Inflammatory macrophage treated with lipopolysaccharide for 4 hours (primary cell): ENCODE results near the gene SMAD6.
A peak's percentile ranks its signal among the peaks of the same experiment; 100 is the strongest.

Experiments
- DNase-seq: peaks from one replicate; pipeline ENCODE4 v3.0.0-alpha.2; 2020

SMAD6 gene

DNA sequence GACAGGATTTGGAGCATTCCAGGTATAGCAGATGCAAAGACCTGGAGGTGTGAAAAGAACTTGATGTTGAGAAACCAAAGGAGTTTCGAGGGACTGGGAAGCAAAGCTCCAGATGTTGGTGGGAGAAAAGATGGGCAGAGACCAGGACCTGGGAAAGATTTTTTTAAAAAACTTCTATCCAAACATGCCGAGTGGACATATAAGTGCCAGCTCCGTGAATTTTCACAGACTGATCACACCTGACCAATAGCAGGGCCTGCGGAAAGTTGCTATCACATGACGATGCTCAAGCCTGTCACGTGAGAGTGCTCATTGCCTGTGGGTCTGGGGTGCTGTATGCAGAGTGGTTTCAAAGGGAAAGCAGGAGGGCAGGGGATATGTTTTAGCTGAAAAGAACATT, 19.9 kb downstream of the SMAD6 start:
- DNase-seq: no peak

DNA sequence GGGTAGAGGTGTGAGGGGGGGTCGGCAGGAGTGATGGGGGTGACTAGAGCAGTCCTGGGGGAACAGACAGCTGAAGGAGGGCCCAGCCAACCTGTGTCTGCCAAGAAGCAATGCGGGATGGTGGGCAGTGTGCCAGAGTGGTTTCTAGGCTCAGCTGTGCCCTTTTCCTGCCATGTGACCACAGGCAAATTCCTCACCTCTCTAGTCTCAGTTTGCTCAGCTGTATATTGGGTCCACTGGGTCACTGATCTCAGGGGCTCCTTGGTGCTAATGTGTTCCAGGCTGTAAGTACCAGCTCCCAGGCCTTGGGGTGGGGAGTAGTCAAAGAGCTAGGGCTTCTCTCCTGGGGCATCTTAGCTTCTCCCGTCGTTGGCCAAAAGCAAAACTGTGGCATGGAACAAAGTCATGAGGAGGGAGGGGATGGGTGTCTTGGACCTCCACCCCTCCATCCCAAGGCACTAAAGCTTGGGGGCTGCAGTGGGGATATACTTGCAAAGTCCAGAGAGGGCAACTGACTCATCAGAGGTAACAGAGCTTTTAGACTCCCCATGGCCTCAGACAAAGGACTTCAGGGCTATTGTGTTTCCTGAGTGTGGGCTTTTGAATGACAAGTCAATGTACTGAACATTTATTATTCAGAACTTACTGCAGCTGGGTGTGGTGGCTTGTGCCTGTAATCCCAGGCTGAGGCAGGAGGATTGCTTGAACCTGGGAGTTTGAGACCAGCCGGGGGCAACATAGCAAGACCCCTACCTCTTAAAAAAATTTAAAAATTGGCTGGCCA, 20.9 kb downstream of the SMAD6 start:
- no peak for DNase-seq

DNA sequence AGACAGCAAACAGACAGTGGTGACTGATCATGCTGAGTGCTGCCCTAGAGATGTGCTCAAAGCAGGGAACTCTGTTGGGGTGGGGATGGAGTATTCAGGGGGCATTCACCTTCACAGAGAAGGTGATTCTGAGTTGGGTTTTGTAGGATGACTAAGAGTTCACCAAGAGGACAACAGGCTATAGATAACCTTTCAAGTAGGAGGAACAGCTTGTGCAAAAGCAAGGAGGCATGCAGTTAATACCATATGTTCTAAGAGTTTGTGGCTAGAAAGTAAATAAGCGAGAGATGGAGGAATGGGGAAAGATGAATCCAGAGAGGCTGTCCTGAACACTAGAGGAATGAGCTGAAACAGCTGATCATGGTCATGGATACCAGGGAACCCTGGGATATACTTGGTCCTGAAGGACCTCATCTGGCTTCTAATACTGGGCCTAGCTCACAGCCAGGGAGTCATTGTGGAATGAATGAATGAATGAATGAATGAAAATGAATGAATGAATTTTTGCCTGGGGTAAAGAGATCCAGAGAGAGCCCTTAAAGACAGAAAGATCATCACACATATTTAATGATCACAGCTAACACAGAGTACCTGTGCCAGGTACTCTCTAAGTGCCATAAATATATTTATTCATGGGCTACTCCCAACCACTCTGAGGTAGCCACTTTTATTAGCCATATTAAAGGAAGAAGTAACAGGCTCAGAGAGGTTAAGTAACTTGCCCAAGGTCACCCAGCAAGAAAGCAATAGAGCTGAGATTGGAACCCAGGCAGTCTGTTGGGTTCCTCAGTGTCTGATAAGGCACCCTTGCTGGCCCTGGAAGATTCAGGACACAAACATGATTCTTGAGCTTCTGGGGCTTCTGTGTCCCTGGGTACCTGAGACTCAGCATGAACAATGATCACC, 22.0 kb downstream of the SMAD6 start:
- no peak for DNase-seq

DNA sequence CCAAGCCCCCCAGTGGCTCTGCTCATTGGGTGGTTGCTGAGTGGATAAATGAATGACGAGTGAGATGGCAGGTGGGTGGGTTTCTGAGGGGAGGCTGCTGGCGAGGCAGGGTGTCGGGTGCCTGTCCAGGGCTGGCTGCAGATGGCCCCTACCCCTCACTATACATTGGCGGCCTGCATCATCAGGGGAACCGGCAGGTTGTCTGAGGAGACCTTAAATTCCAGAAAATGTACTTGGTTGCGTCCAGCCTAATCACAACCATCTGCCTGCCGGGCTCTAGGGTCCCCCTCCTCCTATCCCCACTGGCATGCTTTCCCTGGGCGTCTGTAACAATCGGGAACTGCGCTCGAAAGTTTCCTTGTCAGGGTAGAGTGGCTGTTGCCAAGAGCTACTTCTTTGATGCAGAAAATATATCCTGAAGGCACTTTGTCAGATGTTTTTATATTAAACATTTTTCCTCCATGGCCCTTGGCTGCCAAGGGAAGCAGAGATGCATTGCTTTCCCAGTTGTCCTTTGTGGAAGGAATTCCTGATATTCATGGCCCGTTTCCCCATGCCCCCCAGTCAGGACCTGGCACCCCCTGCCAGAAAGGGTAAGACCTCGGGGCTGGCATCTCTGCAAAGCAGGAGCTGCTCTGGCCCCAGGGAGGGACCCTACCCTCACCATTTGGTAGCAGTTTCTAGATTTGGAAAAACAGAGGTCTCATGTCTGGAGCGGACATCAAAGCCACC, 22.9 kb downstream of the SMAD6 start:
- DNase-seq: no peak

DNA sequence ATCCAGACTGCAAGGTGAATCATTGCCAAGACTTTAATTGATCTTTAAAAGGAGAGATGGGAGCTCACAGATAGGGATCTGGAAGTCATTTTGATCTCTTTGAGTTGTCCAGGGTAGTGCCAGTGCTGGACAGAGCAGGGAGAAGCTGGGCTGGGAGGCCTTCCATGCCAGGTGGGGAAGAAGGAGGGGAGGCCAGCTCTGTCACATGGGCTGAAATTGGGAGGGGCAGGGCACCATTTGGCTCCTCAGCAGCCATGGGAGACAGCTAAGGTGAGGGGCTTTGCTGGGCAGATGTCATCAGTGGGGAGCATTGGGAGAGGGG, 23.4 kb downstream of the SMAD6 start:
- no peak for DNase-seq

DNA sequence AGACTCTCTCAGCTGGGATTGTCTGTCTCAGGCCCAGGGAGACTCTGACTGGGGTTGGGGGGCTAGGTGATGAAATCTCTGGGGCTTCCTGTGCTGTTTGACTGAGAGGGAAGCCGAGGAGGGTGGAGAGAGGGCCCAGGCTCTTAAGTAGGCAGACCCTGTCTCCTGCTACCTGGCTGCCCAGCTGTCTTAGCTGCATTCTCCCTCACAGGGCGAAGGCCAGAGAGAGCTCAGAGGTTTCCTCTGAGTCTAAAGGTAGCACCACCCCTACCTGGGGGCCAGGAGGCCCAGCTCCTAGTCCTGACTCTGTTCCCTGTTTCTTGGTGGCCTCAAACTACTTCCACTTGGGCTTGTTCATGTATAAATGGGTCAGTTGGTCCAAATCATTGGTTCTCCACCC, 24.4 kb downstream of the SMAD6 start:
- no peak for DNase-seq

DNA sequence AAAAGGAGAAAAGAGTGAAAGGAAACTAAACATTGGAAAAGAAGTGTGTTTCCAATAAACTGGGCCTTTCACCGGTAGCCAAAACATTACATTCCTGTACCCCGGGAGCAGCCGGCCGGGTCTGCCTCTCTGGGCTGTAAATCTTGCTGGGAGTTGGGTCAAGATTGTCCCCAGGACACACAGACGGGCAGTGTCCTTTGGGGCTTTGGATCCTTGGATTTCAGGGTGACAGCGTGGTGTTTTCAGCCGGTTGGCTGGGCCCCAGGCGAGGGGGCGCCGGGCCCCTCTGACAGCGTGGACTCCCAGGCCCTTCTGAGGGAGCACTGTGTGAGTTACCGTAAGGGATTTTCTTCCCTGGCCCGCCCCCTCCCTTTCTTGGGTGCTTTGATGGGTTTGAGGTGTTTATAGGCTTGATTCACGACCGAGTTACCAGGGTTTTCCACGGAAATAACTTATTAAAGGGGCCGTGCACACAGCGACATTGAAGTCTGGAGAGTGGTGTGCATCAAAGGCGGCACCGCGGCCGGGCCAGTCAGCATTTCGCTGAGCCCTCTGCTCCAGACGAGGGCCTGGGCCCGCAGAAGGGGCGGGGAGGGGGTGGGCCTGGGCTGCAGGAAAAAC, 27.4 kb downstream of the SMAD6 start:
- DNase-seq: no peak

DNA sequence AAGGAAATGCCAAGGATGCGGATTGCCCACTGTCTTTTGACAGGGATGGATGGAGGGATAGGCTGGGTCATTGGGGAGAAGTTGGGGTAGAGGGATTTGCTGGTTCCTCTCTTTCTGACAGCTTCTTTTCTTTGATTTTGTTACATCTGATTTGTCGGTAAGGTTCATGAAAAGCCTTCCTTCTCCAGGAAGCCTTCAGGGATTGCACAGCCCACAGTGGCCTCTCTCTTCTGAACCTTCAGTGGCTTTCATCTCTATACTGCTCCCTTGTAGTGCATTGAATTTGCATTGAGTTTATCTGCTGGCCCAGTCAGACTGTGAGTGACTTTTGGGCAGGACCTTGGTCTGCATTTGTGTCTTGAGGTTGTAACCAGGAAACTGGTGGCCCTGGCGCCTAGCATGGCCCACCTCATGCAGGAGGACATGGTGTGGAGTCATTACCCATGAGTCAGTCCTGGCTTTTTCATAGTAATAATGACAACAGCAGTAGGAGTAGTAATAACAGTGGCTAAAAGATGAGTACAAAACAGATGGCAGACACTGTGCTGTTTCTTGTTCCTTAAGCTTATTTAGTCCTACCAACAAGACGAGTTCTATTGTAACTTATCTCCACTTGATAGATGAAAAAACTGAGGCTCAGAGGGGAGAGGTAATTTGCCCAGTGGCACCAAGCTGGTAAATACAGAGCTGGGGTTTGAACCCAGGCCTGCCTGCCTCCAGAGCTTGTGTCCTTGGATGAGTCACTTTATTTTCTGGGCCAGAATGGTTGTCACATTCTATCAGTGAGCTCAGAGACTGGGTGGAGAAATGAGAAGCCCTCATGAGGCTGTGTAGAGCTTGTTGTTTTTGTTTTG, 28.4 kb downstream of the SMAD6 start:
- DNase-seq: peak; percentile 70

DNA sequence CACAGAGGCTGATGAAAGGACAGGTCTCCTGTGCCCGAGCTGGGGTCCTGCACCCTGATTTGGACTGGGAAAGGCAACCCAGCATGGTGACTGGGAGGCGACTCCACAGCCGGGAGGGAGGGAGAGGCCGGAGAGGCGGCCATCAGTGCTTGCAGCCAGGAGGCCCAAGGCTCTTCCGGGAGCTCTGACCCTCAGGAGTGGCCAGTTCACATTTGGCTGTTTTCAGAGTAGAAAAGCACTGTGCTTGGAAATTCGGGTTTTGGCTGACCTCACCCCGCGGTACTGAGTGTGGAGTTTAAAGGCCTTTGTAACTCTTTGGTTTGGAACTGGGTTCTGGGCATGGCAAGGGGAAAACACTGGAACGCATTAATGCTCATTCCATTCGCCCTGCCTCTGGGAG, 31.9 kb downstream of the SMAD6 start:
- no peak for DNase-seq

DNA sequence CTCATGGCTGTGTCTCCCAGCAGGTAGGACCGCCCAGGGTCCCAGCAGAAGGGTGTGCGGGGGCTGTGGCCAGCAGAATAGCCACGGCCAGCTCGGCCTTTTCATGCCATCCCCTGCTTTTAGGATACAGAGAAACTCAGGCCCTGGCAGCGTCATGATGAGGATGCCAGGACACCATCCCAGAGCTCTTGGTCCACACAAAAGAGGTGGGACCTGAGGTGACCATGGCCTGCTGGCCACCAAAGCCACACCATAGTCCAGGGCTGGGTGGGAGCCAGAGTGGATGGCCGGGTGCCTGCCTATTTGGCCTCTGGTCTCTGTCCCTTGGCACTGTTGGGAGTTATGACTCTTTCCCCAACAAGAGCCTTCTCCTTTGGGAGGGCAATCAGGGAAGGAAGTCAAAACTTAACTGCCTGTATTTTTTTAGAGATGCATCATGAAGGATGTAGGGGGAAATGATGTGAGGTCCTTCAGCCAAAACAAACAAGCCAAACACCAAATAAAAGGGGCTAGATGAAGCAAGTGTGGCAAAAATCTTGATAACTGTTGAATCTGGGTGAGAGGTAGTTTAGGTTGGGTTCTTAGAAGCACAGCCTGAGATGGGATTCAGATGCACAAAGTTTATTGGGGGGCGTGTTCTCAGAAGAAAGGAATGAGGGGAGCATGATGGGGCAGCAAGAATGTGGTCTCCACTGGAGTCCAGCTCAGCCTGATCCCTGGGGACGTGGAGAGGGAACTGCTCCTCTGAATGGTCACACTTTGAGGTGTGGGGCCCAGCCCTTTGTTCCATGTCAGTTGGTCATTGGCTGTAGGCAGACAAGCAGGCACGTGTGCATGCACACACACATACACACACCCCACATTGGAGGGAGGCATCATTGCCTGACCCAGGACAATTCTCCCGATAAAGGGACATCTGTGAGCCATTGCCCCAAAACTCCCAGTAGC, 33.2 kb downstream of the SMAD6 start:
- DNase-seq: no peak

DNA sequence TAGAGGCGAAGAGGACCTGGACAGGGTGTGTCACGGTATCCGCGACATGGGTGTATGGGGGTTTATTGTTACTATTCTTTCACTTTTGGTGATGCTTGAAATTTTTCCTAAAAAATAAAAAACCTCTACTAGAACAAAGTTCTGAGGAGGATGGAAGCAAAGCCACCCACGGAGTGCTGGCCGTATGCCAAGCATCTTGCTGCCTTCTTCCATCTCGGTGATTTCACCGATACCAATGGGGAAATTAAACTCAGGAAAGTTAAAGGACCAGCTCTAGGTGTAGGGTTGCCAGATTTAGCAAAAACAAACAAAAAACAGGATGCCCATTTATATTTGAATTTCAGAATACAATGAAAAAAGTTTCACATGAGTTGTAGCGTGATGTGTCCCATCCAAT, 33.9 kb downstream of the SMAD6 start:
- no peak for DNase-seq

DNA sequence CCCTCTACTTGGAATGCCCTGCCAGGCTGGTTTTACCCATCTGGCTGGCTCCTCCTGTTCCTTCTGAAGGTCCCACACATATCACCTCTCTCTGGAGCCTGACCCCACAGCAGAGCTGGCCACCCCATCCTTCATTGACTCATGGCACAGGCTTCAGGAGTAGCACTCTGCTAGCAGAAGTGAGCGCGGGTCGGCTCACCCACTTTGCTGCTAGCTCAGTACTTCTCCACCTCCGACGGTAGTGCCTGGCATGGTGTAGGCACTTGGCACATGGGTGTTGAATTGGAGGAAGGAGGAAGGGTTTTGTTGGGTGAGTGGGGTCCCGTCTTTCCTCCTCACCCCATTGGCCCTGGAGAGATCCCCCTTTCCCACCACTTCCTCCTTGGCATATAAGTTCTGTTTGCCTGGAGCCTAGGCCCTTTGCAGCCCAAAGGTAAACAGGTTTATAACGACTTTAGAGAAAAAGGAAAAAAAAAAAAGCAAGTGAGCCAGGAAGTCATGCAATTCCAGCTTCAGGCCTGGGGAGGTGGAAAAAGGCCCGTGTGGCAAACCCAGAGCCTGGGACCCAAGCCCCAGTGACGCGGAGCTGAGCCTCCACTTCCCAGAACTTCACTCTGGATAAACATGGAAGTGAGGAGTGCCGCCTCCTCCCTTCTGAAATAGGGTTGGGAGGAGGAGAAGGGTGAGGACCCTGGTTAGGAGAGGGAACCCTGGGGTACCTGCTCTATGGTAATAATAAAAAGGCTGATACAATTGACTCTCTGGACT, 35.4 kb downstream of the SMAD6 start:
- DNase-seq: no peak

DNA sequence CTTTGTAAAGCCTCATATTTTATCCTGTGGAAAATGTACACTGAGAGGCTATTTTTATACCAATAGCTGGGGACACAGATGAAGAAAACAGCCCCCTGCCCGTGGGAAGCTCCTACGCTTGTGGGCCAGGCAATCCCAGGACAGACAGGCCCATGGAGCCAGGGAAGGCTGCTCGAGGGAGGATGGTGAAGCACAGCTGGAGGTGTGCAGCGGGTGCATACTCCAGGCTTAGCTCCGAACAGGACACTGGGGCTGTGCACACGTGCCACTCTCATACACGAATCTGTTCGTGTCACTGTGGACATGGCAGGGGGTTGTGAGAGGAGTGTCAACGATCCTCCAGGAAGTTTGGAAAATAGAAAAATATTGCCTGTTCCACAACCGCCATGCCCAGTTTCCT, 36.1 kb downstream of the SMAD6 start:
- no peak for DNase-seq

DNA sequence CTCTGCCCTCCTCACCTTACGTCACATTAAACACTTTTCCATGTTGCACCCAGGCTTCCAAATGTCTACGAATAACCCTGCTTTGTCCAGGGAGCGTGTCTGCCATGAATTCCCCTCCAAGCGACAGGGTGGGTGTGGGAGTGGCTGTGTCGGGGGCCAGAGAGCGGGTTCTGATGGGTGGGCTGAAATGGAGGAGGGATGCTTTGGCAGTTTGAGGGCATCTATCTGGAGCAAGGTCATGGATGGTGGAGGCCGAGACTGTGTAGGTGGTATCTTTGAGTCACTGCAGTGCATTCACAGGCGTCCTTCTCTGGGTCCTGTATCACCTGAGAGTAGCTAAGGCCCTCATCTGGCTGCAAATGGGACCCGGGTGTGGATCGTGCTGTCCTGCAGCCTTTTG, 36.6 kb downstream of the SMAD6 start:
- no peak for DNase-seq

DNA sequence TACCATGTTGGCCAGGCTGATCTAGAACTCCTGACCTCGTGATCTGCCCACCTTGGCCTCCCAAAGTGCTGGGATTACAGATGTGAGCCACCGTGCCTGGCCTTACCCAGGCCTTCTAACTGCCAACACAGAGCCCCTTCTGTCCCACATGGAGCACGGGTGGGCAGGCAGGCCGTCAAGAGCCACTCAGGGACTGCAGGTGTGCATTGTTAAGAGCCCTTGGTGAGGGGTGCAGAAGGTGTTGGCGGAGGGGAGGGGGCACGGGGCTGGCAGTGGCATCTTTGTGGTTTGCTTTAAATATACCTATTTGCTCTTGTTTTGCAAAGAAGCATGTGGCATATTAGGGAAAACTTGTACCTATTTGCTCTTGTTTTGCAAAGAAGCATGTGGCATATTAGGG, 37.3 kb downstream of the SMAD6 start:
- DNase-seq: no peak

DNA sequence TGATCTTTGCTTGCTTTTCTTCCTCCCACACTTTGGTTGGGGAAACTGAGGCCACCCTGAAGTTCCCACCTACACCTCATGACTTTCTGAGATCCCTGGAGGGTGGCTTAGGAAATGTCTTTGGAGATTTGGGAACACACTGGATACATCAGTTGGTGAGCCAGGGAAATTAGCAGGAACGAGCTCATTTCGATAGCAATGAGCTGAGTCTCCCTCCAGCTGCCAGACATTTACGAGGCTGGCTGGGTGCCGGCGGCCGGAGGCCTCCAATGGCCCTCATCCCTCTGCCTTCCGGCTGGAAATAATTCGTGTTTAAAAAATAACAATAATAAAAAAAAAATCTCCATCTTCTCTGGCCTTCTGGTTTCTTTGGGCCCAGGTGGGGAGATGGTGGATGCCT, 38.8 kb downstream of the SMAD6 start:
- DNase-seq: no peak

DNA sequence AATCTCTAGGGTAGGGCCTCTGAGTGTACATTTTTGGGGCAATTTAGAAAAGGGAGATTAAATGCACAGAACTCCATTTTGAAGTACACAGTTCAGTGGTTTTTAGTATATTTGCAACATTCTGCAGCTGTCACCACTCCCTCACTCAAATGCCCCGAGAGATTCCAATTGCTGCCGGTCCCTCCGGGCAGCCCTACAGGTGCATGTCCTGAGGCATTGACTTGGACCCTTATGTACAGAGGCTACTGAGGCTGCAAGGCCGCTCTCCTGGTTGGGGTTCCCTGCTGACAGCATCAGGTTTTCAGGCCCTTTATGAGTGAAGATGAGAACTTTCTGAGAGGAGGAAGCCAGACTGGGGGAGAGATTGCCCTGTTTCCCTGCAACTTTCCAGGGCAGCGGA, 39.6 kb downstream of the SMAD6 start:
- DNase-seq: no peak

DNA sequence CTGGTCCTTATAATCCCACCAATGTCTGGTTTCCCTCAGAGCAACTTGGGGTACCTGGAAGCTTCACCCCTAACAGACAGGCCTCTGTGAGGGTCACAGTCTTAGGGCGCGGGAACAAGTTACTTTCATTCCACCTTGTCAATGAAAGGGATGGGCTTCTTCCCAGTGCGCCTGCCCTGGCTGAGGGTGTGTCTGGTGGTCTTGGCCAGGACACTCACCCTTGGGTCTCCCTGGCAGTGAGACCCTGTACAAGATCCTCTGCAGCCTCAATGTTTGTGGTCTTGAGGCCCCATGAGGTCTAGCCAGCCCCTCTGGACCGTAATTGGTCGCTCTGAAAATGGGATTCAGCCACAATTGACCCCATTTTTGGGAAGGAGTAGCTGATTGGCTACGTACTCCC, 40.2 kb downstream of the SMAD6 start:
- DNase-seq: no peak

DNA sequence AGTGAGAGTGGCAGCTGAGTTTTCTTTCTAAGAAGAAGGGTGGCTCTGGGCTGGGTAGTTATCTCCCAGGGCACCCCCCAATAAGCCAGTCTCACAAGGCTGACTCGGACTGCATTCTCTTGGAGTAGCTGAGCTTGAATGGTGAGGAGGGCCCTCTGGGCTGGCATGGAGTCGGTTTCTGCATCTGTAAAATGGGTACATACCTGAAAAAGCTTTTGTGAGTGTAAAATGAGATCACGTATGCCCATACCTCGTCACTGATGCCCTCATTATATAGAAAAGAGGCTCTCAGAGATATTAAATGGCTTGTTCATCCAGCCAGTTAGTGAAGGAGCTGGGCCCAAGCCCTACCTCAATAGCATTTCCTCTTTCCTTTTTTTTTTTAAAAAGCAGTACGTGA, 41.2 kb downstream of the SMAD6 start:
- DNase-seq: no peak
